KBM-7 (cell line): ENCODE measurements around the gene MAP3K5.
"Not testable (repeated sequence)": the region's sequence is repeated elsewhere in the genome, so short reads cannot be mapped to it uniquely, and the experiment has no call there.

Source experiments
- DNase-seq: peaks from one replicate; pipeline ENCODE4 v3.0.0-alpha.2; 2015
- in situ Hi-C: fragments of 300-500 bp; cut with MboI; formaldehyde crosslinking; loops from 2 replicates; pipeline ENCODE4 v1.14.3; 2020; ENCODE audit warnings: low sequenced_read_pairs, low pct_unique_long_range_greater_than_20kb, mixed read lengths

The MAP3K5 gene

GRCh38 chr6:136761227-136761922 lies 30.9 kb downstream of the MAP3K5 start:
- in situ Hi-C loops = no loop called here
- DNase-seq = peak; percentile 68

GRCh38 chr6:136760781-136761180 lies 31.5 kb downstream of the MAP3K5 start:
- in situ Hi-C loops = not testable (repeated sequence)
- DNase-seq = peak; percentile 56

GRCh38 chr6:136757150-136757549 lies 35.1 kb downstream of the MAP3K5 start:
- in situ Hi-C loops = no loop called here
- DNase-seq = no peak

- no peak for DNase-seq
- in situ Hi-C loops = no loop called here
These were observed 37.5 kb downstream of the MAP3K5 start for GRCh38 chr6:136754820-136755219.

- in situ Hi-C loops = no loop called here
- no peak for DNase-seq
These were observed 38.7 kb downstream of the MAP3K5 start for GRCh38 chr6:136753624-136754023.

GRCh38 chr6:136752554-136752953 lies 39.7 kb downstream of the MAP3K5 start:
- no peak for DNase-seq
- in situ Hi-C loops = no loop called here

GRCh38 chr6:136751991-136752390 lies 40.3 kb downstream of the MAP3K5 start:
- no peak for DNase-seq
- in situ Hi-C loops = no loop called here

- in situ Hi-C loops = no loop called here
- peak; percentile 57 for DNase-seq
These were observed 40.7 kb downstream of the MAP3K5 start for GRCh38 chr6:136751522-136751956.

GRCh38 chr6:136750696-136751521 lies 41.4 kb downstream of the MAP3K5 start:
- in situ Hi-C loops = no loop called here
- DNase-seq = no peak

- in situ Hi-C loops = no loop called here
- DNase-seq = no peak
These were observed 42.8 kb downstream of the MAP3K5 start for GRCh38 chr6:136749359-136749997.

GRCh38 chr6:136747507-136747906 lies 44.8 kb downstream of the MAP3K5 start:
- in situ Hi-C loops = no loop called here
- no peak for DNase-seq

- DNase-seq = no peak
- in situ Hi-C loops = no loop called here
These were observed 47.0 kb downstream of the MAP3K5 start for GRCh38 chr6:136745300-136745699.

- no peak for DNase-seq
- in situ Hi-C loops = no loop called here
These were observed 47.4 kb downstream of the MAP3K5 start for GRCh38 chr6:136744889-136745288.

- DNase-seq = no peak
- in situ Hi-C loops = no loop called here
These were observed 50.2 kb downstream of the MAP3K5 start for GRCh38 chr6:136742125-136742524.

- in situ Hi-C loops = no loop called here
These were observed 52.0 kb downstream of the MAP3K5 start for GRCh38 chr6:136740050-136740974.

GRCh38 chr6:136739501-136739900 lies 52.8 kb downstream of the MAP3K5 start:
- in situ Hi-C loops = no loop called here
- no peak for DNase-seq

More at GRCh38 chr6:136740050-136740974, 52.0 kb downstream of the MAP3K5 start:
- DNase-seq = no peak

- in situ Hi-C loops = no loop called here
These were observed 53.2 kb downstream of the MAP3K5 start for GRCh38 chr6:136739071-136739470.

GRCh38 chr6:136738692-136739057 lies 53.6 kb downstream of the MAP3K5 start:
- DNase-seq = no peak
- in situ Hi-C loops = no loop called here

More at GRCh38 chr6:136739071-136739470, 53.2 kb downstream of the MAP3K5 start:
- no peak for DNase-seq
